NCI-H345 treated with DMSO at 0.1 percent for 48 hours (cell line): ENCODE measurements around the gene ANKRD44.

Experiments
- DNase-seq: peaks from one replicate; lab custom pipeline; 2025; ENCODE audit not compliant: unreplicated experiment; lab: John Stamatoyannopoulos, UW

Gene ANKRD44

GRCh38 chr2:196993617-196994016, 317.0 kb downstream of the ANKRD44 start:
- no peak for DNase-seq

- DNase-seq: no peak
Observed at GRCh38 chr2:196992466-196992865, 318.1 kb downstream of the ANKRD44 start.

GRCh38 chr2:196990788-196991461, 319.7 kb downstream of the ANKRD44 start:
- no peak for DNase-seq

- no peak for DNase-seq
Observed at GRCh38 chr2:196990092-196990491, 320.5 kb downstream of the ANKRD44 start.

GRCh38 chr2:196989496-196989895, 321.1 kb downstream of the ANKRD44 start:
- no peak for DNase-seq

GRCh38 chr2:196988639-196989038, 321.9 kb downstream of the ANKRD44 start:
- DNase-seq: no peak

DNA sequence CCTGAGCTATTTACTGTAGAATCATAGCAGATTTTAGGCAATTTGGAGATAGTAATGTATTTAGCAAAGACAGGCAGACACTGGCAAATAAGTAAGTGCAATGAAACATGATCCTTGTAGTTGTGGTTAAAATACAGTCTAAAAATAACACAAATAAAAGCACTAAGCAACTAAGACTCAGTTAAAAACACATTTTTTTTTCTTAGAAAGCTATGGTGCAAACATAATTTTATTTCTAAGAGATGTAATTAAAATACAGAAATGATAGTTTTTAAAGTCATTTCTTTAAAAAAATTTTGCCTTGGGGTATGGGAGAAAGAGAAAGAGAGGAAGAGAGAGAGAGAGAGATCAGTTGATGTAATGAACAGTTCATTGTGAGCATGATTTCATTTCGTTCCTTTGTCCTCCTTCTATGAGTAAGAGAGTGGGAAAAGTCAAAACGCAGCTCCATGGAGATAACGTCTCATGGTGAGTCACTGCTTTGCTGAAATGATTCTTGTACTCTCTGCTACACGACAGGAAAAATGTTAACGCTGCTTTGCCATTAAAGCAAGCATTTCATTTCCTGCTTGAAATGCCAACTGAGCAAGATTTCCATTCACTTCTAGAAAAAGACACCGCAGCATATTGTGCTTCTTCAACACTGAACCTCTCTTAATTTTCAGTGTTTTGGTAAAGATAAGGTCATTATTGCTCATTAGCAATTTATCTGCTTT, 322.8 kb downstream of the ANKRD44 start:
- DNase-seq: peak; percentile 54

DNA sequence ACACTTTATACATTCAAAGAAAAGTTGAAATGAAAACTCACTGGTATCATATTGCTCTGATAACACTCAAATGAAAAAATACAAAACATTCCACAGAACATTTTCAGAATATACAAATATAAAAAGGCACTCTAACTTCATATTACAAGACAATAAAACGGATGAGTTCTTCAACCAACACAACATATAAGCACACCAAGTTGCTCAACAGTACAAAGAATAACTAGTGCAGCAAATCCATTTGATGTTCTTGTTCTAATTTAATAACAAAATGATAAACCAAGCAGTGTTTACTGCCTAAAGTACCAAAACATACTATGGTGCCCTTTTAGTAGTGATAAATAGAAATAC, 323.3 kb downstream of the ANKRD44 start:
- DNase-seq: no peak

GRCh38 chr2:196985511-196986183, 324.9 kb downstream of the ANKRD44 start:
- no peak for DNase-seq

- DNase-seq: no peak
Observed at GRCh38 chr2:196984903-196985302, 325.7 kb downstream of the ANKRD44 start.

DNA sequence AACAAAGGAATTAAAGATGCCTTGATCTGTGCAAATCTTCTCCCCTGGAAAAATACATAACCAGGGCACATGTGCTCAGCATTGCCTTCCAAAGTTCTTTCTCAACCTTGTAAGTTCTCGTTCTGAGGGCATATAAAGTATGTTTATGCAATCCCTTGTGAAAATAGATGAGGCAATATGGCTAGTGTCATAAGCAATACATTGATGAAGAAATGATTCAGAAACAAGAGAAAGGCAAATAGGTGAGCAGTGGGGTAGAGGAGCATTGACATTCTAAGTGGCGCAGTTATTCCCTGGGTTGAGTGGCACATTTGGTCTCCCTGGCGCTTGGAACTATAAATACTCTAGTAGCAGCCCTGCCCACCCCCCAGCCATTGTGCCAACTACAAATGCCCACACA, 326.6 kb downstream of the ANKRD44 start:
- no peak for DNase-seq

- no peak for DNase-seq
Observed at GRCh38 chr2:196980473-196980872, 330.1 kb downstream of the ANKRD44 start.

- no peak for DNase-seq
Observed at GRCh38 chr2:196980001-196980400, 330.6 kb downstream of the ANKRD44 start.

DNA sequence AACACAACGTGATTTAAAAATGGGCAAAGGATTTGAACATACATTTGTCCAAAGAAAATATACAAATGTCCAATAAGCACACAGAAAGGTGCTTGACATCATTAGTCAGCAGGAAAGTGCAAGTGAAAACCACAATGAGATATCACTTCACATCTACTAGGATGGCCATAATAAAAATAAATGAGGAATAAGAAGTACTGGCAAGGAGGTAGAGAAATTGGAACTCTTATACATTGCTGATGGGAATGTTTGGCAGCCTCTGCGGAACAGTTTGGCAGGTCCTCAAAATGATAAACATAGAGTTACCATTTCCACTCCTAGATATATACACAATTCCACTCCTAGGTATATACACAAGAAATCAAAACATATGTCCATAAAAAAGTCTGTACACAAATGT, 333.1 kb downstream of the ANKRD44 start:
- no peak for DNase-seq

- DNase-seq: no peak
Observed at GRCh38 chr2:196974970-196975369, 335.6 kb downstream of the ANKRD44 start.

DNA sequence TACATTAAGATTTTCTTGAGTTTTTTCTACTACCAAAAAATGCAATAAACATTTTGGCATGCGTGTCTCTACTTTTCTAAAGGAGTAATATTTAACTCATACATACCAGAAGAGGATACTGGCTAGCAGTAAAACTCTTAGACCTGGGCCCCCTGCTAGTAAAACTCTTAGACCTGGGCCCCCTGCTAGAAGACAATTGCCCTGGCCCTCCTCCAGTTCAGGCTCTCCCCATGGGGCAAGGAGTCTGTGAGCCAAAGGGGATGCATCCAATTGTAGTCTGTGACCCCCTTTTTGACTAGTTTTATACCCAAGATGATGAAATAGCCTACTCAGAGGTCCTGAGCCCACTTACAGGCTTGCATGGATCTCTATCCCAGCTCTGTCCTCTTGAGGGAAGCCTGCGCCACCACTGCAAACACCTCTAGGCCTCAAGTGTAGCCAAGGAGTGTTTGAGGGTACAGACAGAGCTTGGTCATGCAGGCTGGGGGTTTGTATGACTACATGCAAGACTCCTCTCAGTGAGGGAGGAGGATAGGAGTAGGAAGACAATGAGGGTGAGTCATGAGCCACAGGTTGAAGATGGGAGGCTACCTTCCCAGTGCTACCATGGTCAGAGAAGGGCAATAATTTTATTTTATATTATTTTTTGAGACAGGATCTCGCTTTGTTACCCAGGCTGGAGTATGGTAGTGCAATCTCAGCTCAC, 338.9 kb downstream of the ANKRD44 start:
- no peak for DNase-seq

DNA sequence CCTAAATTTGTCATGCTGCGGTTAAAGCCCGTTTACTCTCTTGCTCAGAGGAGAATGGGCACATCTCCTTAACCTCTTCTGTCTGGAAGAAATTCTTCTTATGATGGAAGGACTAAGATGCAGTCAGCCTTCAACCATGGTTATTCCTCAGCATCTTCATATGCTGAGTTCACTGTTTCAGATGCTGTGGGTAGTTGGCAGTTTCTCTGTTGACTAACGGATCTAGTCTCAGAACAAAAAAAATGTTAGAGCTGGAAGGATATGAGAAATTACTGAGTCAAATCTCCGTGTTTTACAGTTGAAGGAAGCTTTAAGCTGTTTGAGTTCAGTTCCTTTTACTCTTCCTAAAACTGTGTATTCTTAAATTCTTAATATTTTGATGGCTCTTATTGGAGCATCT, 340.5 kb downstream of the ANKRD44 start:
- DNase-seq: no peak

GRCh38 chr2:196968516-196968915, 342.1 kb downstream of the ANKRD44 start:
- DNase-seq: no peak

GRCh38 chr2:196967775-196968174, 342.8 kb downstream of the ANKRD44 start:
- DNase-seq: no peak

DNA sequence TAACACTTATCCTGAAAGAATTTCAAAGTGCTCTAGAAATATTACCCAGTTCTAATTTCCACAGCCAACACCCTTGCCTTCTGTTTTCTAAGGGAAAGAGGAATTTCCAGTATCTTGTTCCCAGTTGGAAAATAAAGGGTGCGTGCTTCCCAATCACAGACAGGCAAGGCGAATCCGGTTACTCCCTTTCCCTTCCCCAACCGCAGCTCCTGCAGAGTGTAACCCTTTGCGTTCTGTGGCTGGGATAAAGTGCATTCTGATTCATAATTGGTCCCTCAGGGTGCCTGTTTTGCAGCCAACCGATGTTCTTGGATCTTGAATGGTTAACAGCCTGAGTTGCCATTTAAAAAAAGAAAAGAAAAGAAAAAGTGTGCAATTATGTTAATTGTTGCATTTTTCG, 343.5 kb downstream of the ANKRD44 start:
- no peak for DNase-seq

DNA sequence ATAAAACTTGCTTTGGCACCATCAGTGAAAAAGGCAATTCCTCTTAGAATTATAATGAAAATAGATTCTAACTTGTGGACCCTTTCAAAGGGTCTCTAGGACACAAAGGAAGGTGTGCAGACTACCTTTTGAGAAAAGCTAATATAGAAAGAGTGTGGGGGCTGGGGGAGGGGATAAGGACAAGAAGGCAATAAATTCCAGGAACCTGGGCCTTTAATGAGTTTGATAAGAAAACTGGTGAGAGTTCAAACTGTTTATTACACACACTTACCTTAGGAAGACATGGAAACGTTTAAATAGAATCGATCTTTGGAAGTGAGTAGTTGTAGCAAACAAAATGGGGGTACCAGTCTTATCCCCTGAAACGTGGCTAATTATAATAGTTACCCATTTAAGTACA, 344.5 kb downstream of the ANKRD44 start:
- DNase-seq: no peak

DNA sequence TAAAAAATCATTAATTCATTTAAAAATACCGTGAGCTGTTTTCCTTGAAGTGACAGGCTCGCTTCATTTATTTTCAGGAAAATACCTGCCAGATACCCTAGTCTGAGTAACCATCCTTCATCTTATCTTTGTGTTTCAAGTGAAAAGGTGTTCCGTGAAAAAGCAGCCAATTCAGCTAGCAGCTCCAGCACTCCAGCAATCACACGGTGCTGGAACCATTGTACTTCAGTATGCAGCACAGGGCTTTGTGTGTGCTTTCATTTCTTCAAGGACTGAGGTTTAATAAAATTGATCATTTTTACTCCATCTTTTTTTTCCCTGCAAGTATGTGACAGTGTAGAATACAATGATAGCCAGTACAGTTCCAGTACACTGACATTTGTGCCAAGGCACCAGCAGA, 344.9 kb downstream of the ANKRD44 start:
- no peak for DNase-seq
